Ascending aorta (tissue), 2 donors: ENCODE measurements around the gene TTLL5. TPM values are rescaled to one million over a fixed set of nuclear protein-coding genes. Genes with fewer than 3 reads are reported as not detected.
"Not testable (repeated sequence)": the region's sequence is repeated elsewhere in the genome, so short reads cannot be mapped to it uniquely, and the experiment has no call there.

Experiments
- DNase-seq, 2 donors: peaks; one replicate each; pipeline ENCODE4 v3.0.0-alpha.2; 2019; ENCODE audit warnings: low spot score in 2 of 2
- H3K27ac ChIP-seq, 2 donors: fragments of 200-600 bp; sonication (generic); one replicate each; pipeline ENCODE4 v1.5.1; 2016 to 2017; ENCODE audit warnings: mild to moderate bottlenecking in 1 of 2
- H3K27me3 ChIP-seq: fragments of 200-600 bp; sonication (generic); one replicate; pipeline ENCODE4 v1.5.1; 2017
- H3K36me3 ChIP-seq, 2 donors: fragments of 200-600 bp; sonication (generic); one replicate each; pipeline ENCODE4 v1.5.1; 2016
- H3K4me1 ChIP-seq, 2 donors: fragments of 200-600 bp; sonication (generic); one replicate each; pipeline ENCODE4 v1.5.1; 2016 to 2017; ENCODE audit warnings: mild to moderate bottlenecking in 1 of 2
- H3K4me3 ChIP-seq, 2 donors: fragments of 200-600 bp; sonication (generic); one replicate each; pipeline ENCODE4 v1.5.1; 2016 to 2017; ENCODE audit warnings: mild to moderate bottlenecking in 1 of 2
- H3K9me3 ChIP-seq, 2 donors: fragments of 200-600 bp; sonication (generic); one replicate each; pipeline ENCODE4 v1.5.1; 2016
- CTCF ChIP-seq, 3 experiments: fragments of 200-600 bp in 2 of 3; fragments of 450-650 bp in 1 of 3; sonication (generic) in 2 of 3; IDR thresholded peaks; one replicate each; pipeline ENCODE4 v1.5.1; 2016 to 2019; ENCODE audit warnings: antibody characterized with exemption in 3 of 3, mild to moderate bottlenecking in 1 of 3, moderate library complexity in 1 of 3
- intact Hi-C: fragments of 100-400 bp; cut with DNase I; formaldehyde crosslinking; loops from one replicate; pipeline ENCODE4 v1.15.1; 2023
- total RNA-seq: library from RNA; depleted of rRNA; stranded (reverse); fragments of >200 nt; gene quantifications from one replicate; pipeline ENCODE4 v1.1.0, GENCODE V29; 2016

Gene TTLL5
- total RNA-seq, 1 donor from 2014 or later, result 43.1 TPM

- Histone ChIP-seq H3K4me3 (no peak overlapping the region), H3K36me3 (peaks cover 25 to 27% of the 10 kb centered on the region in 2 donors), H3K27ac (no peak overlapping the region), H3K27me3 (no peaks in the 10 kb centered on the region), H3K4me1 (no peaks in the 10 kb centered on the region), H3K9me3 (no peaks in the 10 kb centered on the region)
- TF ChIP-seq CTCF (IDR thresholded peaks at IDR 0.05), result no peak
- DNase-seq, result no peak
- intact Hi-C loops, result no loop called here
Measured at GRCh38 chr14:75685910-75686309, 24.9 kb downstream of the TTLL5 start.

- no peak overlapping the region for H3K27ac ChIP-seq
- no peak for DNase-seq
- peaks cover 18 to 20% of the 10 kb centered on the region in 2 donors for H3K36me3 ChIP-seq
- no peaks in the 10 kb centered on the region for H3K4me1 ChIP-seq
- intact Hi-C loops, result no loop called here
- H3K27me3 ChIP-seq, result no peaks in the 10 kb centered on the region
- H3K9me3 ChIP-seq, result no peaks in the 10 kb centered on the region
- no peak overlapping the region for H3K4me3 ChIP-seq
- no peak for TF ChIP-seq CTCF (IDR thresholded peaks at IDR 0.05)
Measured at GRCh38 chr14:75689012-75689411, 28.0 kb downstream of the TTLL5 start.

- H3K27ac ChIP-seq, result no peak overlapping the region
- no peak for DNase-seq
- intact Hi-C loops, result no loop called here
- TF ChIP-seq CTCF (IDR thresholded peaks at IDR 0.05), result no peak
- H3K4me3 ChIP-seq, result no peak overlapping the region
- H3K36me3 ChIP-seq, result peaks cover 24 to 29% of the 10 kb centered on the region in 2 donors
- no peaks in the 10 kb centered on the region for H3K27me3 ChIP-seq
- no peaks in the 10 kb centered on the region for H3K4me1 ChIP-seq
- peaks cover 0 to 4% of the 10 kb centered on the region in 2 donors for H3K9me3 ChIP-seq
Measured at GRCh38 chr14:75690010-75690409, 29.0 kb downstream of the TTLL5 start.

GRCh38 chr14:75695025-75695424 is 34.0 kb downstream of the TTLL5 start:
- H3K27ac ChIP-seq, H3K4me3 ChIP-seq, H3K9me3 ChIP-seq, DNase-seq, H3K4me1 ChIP-seq, H3K27me3 ChIP-seq, intact Hi-C loops: not testable (repeated sequence)
- peaks cover 36 to 45% of the 10 kb centered on the region in 2 donors for H3K36me3 ChIP-seq

- no peak for TF ChIP-seq CTCF (IDR thresholded peaks at IDR 0.05)
Measured at GRCh38 chr14:75697386-75697785, 36.3 kb downstream of the TTLL5 start.

GRCh38 chr14:75697918-75698317 is 36.9 kb downstream of the TTLL5 start:
- intact Hi-C loops, result no loop called here

More at GRCh38 chr14:75697386-75697785, 36.3 kb downstream of the TTLL5 start:
- Histone ChIP-seq H3K36me3 (peaks cover 25 to 36% of the 10 kb centered on the region in 2 donors), H3K4me3 (no peak overlapping the region), H3K27me3 (no peaks in the 10 kb centered on the region), H3K4me1 (no peaks in the 10 kb centered on the region), H3K9me3 (peaks cover 0 to 7% of the 10 kb centered on the region in 2 donors), H3K27ac (no peak overlapping the region)
- intact Hi-C loops, result no loop called here
- no peak for DNase-seq

More at GRCh38 chr14:75697918-75698317, 36.9 kb downstream of the TTLL5 start:
- Histone ChIP-seq H3K4me1 (no peaks in the 10 kb centered on the region), H3K4me3 (no peak overlapping the region), H3K36me3 (peaks cover 25 to 36% of the 10 kb centered on the region in 2 donors), H3K9me3 (peaks cover 0 to 7% of the 10 kb centered on the region in 2 donors), H3K27ac (no peak overlapping the region), H3K27me3 (no peaks in the 10 kb centered on the region)
- TF ChIP-seq CTCF (IDR thresholded peaks at IDR 0.05), result no peak
- no peak for DNase-seq
